IPS-18a (cell line): Measurements from ENCODE around the gene ZBTB44.

ENCODE experiments used
- H3K27ac ChIP-seq: one replicate; pipeline ENCODE4 v1.5.1; 2013; ENCODE audit warnings: low read length
- H3K27me3 ChIP-seq: one replicate; pipeline ENCODE4 v1.6.1; 2013; ENCODE audit warnings: mild to moderate bottlenecking, low read length; ENCODE audit not compliant: control insufficient read depth, insufficient read depth
- H3K36me3 ChIP-seq: one replicate; pipeline ENCODE4 v1.6.1; 2013; ENCODE audit warnings: low read depth, low read length; ENCODE audit not compliant: control insufficient read depth
- H3K4me1 ChIP-seq: one replicate; pipeline ENCODE4 v1.6.1; 2013; ENCODE audit warnings: low read depth, low read length; ENCODE audit not compliant: control insufficient read depth
- H3K4me3 ChIP-seq: one replicate; pipeline ENCODE4 v1.5.1; 2013; ENCODE audit warnings: low read length
- H3K9ac ChIP-seq: one replicate; pipeline ENCODE4 v1.6.1; 2013; ENCODE audit warnings: mild to moderate bottlenecking, low read length, moderate library complexity
- H3K9me3 ChIP-seq: one replicate; pipeline ENCODE4 v1.6.1; 2013; ENCODE audit warnings: low read depth, low read length; ENCODE audit not compliant: control insufficient read depth

Gene ZBTB44

GRCh38 chr11:130327716-130328115, 13.0 kb upstream of the ZBTB44 start:
- Histone ChIP-seq H3K9ac (no peak overlapping the region), H3K27me3 (no peaks in the 10 kb centered on the region), H3K4me1 (peaks cover 9% of the 10 kb centered on the region), H3K4me3 (no peak overlapping the region), H3K27ac (no peak overlapping the region), H3K36me3 (no peaks in the 10 kb centered on the region), H3K9me3 (peaks cover under 1% of the 10 kb centered on the region)

DNA sequence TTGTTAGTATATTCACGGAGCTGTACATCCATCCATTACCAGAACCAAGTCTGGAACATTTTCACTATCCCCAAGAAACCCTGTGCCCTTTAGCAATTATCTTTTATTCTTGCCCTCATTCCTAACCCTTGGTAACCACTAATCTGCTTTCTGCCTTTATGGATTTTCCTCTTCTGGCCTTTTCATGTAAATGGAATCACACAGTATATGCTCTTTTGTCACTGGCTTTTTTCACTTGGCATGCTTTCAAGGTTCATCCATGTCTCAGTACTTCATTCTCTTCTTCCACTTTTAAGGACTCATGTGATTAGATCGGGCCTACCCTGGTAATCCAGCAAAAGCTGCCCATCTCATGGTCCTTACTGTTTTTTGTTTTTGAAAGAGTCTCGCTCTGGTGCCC, 11.0 kb upstream of the ZBTB44 start:
- H3K27ac ChIP-seq, result no peak overlapping the region
- H3K27me3 ChIP-seq, result no peaks in the 10 kb centered on the region
- no peak overlapping the region for H3K4me3 ChIP-seq
- H3K36me3 ChIP-seq, result no peaks in the 10 kb centered on the region
- H3K4me1 ChIP-seq, result peaks cover 8% of the 10 kb centered on the region
- H3K9me3 ChIP-seq, result peaks cover 17% of the 10 kb centered on the region
- no peak overlapping the region for H3K9ac ChIP-seq

DNA sequence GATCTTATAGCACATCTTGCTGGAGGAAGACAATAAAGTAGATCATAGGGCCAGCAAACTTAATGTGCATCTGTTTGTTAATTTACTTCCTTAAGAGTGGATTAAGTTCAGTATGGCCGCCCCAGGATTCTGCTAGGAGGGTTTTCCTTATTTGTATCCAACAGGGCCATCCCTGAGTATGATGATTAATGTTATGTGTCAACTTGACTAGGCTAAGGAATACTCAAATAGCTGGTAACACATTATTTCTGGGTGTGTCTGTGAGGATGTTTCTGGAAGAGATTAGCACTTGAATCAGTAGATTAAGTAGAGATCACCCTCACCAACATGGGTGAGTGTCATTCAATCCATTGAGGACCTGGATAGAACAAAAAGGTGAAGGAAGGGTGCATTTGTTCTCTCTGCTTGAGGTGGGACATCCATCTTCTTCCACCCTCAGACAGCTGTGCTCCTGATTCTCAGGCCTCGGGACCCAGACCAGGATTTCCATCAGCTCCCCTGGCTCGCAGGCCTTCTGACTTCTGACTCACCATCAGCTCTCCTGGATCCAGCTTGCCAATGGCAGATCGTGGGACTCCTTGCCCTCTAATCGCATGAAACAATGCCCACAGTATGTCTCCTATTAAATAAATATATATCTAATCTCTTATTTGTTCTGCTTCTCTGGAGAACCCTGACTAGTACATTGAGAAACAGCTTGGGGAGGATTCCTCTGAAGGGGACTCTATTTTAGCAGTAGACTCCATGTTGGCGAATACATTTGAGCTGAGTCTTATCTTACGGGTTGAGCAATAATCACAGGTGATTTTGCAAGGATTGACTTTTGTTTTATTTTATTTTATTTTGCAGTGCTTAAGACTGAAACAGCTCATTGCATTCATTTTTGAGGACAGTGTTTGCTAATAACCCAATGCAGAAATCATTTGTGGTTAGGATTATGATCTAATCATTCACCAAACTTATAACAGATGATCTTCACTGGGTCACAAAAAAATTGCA, 9.0 kb upstream of the ZBTB44 start:
- H3K4me3 ChIP-seq, result no peak overlapping the region
- no peaks in the 10 kb centered on the region for H3K4me1 ChIP-seq
- no peak overlapping the region for H3K27ac ChIP-seq
- H3K27me3 ChIP-seq, result no peaks in the 10 kb centered on the region
- no peak overlapping the region for H3K9ac ChIP-seq
- no peaks in the 10 kb centered on the region for H3K36me3 ChIP-seq
- H3K9me3 ChIP-seq, result peaks cover 17% of the 10 kb centered on the region

GRCh38 chr11:130322126-130322525, 7.4 kb upstream of the ZBTB44 start:
- H3K4me1 ChIP-seq, result no peaks in the 10 kb centered on the region
- no peak overlapping the region for H3K9ac ChIP-seq

DNA sequence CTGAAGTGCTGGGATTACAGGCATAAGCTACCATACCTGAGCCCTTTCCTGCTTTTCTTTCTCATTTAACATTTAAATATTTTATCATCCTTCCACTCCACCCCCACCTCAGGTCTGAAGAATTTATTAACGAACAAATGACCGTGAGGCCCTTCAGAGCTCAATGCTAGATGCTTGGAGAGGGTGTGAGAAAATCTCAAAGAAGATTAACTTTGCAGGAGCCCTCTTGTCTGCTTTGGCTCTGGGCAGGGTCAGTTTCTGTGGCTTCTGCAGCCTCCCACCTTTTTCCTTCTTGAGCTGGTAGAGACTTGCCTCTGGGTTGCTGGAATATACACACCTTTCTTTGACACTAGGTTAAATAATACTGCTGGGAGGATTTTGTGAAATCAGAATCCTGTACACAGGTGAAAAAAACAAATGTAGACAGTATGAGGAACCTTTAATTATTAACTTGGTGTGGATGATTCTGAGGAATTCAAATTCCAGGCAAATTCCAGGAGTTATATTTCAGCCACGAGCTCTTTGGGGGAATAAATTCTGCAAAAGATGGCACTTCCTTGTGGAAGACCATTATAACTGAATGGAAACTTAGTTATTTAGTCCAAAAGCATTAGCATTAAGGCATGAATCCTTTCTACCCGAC, 3.4 kb upstream of the ZBTB44 start:
- Histone ChIP-seq H3K36me3 (no peaks in the 10 kb centered on the region), H3K4me3 (no peak overlapping the region), H3K9ac (no peak overlapping the region), H3K9me3 (peaks cover 17% of the 10 kb centered on the region), H3K27me3 (no peaks in the 10 kb centered on the region), H3K27ac (no peak overlapping the region), H3K4me1 (peaks cover 12% of the 10 kb centered on the region)

More at GRCh38 chr11:130322126-130322525, 7.4 kb upstream of the ZBTB44 start:
- H3K4me3 ChIP-seq, result no peak overlapping the region
- no peaks in the 10 kb centered on the region for H3K36me3 ChIP-seq
- H3K9me3 ChIP-seq, result peaks cover 17% of the 10 kb centered on the region
- H3K27me3 ChIP-seq, result no peaks in the 10 kb centered on the region
- no peak overlapping the region for H3K27ac ChIP-seq

- Histone ChIP-seq H3K27ac (no peak overlapping the region), H3K4me1 (peaks cover 28% of the 10 kb centered on the region), H3K27me3 (no peaks in the 10 kb centered on the region), H3K9me3 (no peaks in the 10 kb centered on the region), H3K36me3 (no peaks in the 10 kb centered on the region), H3K4me3 (peak overlapping the region; percentile 62), H3K9ac (peak overlapping the region; percentile 33)
Measured at GRCh38 chr11:130315354-130315970, 745 bp upstream of the ZBTB44 start.

DNA sequence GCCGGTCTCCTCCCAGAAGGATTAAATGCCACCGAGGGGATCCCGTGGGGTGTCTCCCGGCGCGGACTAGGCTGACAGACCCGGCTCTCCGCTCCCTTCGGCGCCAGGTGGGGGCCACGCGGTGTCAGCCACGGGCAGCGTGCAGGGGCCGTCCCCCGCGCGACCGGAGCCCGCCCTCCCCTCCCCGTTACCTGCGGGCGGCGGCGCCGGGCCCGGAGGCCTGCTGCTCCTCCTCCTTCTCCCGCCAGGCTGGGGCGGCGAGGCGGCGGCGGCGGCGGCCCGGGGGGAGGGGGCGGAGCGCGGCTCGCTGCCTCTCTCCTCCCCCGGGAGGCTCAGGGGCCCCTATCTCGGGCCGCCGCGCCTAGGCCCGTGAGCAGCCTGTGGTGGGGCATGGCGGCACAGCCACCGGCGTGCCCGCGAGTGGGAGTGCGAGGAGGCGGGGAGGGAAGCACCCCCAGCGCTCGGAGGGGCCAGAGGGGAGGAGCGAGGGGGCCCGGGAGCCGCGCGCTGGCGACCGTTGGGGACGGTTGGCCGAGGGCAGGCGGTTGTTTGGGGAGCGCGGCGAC, 450 bp downstream of the ZBTB44 start:
- Histone ChIP-seq H3K4me3 (peak overlapping the region; percentile 80), H3K9ac (peak overlapping the region; percentile 71), H3K4me1 (peaks cover 31% of the 10 kb centered on the region), H3K36me3 (no peaks in the 10 kb centered on the region), H3K9me3 (no peaks in the 10 kb centered on the region), H3K27me3 (no peaks in the 10 kb centered on the region), H3K27ac (no peak overlapping the region)

DNA sequence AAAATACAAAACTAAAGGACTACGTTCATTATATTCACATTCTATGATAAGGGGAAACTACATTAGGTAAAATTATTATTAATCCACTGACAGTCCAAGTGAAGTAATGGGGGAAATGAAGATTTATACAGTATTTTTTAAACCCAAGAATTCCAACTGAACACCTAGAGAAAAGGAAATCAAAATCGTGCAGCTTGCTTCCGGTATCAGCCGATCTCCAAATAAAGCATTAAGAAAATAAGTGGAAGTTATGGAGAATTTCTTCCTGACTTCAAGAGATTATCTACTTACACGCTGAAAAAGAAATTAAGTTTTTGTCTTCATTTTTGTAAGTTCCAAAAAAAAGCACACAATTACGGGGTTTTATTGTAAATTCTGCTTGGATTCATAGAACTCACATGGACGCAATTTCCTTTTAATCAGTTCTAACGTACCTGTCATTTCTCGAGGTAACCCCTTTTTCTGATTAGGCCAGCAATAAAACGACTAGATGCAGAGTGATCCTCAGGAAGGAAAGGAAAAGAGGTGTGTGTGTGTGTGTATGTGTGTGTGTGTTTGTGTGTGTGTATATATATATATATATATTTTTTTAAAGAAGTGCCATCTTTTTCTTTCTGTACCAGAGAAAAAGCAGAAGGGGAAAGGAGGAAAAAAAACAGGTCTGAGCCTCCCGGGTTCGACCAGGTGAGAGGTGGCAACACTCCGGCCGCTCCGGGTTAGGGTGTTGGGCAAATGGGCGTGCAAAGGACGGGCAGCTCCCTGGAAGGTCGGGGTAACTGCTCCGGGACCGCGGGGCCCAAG, 1.1 kb downstream of the ZBTB44 start:
- peaks cover 3% of the 10 kb centered on the region for H3K36me3 ChIP-seq
- H3K4me1 ChIP-seq, result peaks cover 31% of the 10 kb centered on the region
- no peaks in the 10 kb centered on the region for H3K9me3 ChIP-seq
- peak overlapping the region; percentile 71 for H3K9ac ChIP-seq
- no peak overlapping the region for H3K27ac ChIP-seq
- peak overlapping the region; percentile 80 for H3K4me3 ChIP-seq
- no peaks in the 10 kb centered on the region for H3K27me3 ChIP-seq

- no peak overlapping the region for H3K27ac ChIP-seq
- H3K9me3 ChIP-seq, result no peaks in the 10 kb centered on the region
- no peak overlapping the region for H3K9ac ChIP-seq
- peaks cover 31% of the 10 kb centered on the region for H3K4me1 ChIP-seq
- H3K27me3 ChIP-seq, result no peaks in the 10 kb centered on the region
- H3K36me3 ChIP-seq, result peaks cover 8% of the 10 kb centered on the region
- H3K4me3 ChIP-seq, result peak overlapping the region; percentile 80
Measured at GRCh38 chr11:130312046-130312445, 2.7 kb downstream of the ZBTB44 start.

- H3K9ac ChIP-seq, result no peak overlapping the region
- peaks cover 2% of the 10 kb centered on the region for H3K9me3 ChIP-seq
- H3K27me3 ChIP-seq, result no peaks in the 10 kb centered on the region
- H3K4me3 ChIP-seq, result no peak overlapping the region
- H3K4me1 ChIP-seq, result peaks cover 27% of the 10 kb centered on the region
- peaks cover 8% of the 10 kb centered on the region for H3K36me3 ChIP-seq
- H3K27ac ChIP-seq, result no peak overlapping the region
Measured at GRCh38 chr11:130310622-130311021, 4.1 kb downstream of the ZBTB44 start.
